Inferior parietal cortex (tissue), 1 donor: Measurements from ENCODE around the gene SULT6B1.

ENCODE experiments used
- DNase-seq: peaks from one replicate; pipeline ENCODE4 v3.0.0-alpha.2; 2016; ENCODE audit errors: extremely low spot score

SULT6B1 gene

DNA sequence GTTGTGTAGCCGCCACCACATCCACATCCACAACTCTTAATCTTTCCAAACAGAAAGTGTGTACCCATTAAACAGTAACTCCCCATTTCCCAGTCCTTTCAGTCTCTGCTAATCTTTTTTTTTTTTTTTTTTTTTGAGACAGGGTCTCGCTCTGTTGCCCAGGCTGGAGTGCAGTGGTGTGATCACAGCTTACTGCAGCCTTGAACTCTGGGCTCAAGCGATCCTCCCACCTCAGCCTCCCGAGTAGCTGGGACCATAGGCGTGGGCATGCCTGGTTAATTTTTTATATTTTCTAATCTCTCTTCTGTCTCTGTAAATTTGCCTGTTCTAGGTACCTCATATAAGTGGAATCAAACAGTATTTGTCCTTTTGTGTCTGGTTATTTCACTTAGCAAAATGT, 35.2 kb downstream of the SULT6B1 start:
- DNase-seq: no peak

DNA sequence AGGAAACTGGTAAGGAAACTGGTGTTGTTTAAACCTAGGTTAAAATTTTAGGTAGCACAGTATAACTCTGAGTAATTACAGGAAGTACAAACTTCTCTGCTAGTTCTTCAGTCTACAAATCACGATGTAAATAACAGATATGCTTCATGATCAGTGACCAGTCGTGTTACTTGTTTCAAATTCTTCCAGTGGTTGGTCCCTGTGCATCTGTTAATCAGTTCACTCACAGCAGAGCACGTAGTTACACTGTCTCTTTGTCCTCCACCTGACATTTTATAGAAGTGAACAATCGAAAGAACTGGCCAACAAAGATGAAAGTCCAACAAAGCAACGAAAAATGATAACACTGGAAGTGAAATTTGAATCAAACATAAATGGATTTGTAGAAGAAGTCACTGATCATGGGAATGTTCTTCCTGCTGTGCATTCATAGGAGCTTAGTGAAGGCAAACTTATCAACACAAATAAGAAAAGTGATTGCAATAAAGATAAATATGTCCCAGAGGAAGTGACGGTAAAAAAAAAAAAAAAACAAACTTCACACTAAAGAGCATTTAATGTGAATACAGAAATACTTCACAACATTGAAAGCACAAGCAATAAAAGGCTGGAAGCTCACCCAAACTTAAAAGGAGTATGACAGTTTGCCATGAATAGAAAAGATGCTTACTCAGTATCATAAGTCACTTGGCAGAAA, 38.7 kb downstream of the SULT6B1 start:
- DNase-seq: no peak

DNA sequence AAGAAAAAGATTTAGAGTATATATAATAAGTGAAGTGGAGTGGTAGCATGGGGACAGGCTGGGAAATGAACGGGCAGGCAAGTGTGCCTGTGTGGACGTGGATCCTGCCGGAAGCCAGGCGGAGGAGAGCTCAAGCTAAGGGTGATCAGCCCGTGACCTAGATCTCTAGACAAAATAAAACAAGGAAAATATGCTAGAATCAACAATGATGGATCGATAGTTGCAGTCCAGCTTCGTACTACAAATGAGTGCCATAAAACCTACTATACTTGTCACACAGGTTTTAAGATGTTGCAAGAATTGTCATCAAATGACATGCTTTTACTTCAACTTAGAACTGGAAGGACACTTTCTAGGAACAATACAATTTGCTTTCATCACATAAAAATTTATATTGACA, 40.1 kb downstream of the SULT6B1 start:
- no peak for DNase-seq

- DNase-seq: no peak
These were observed 42.4 kb downstream of the SULT6B1 start for GRCh38 chr2:37146062-37146461.

- DNase-seq: no peak
These were observed 44.5 kb downstream of the SULT6B1 start for GRCh38 chr2:37143974-37144373.

DNA sequence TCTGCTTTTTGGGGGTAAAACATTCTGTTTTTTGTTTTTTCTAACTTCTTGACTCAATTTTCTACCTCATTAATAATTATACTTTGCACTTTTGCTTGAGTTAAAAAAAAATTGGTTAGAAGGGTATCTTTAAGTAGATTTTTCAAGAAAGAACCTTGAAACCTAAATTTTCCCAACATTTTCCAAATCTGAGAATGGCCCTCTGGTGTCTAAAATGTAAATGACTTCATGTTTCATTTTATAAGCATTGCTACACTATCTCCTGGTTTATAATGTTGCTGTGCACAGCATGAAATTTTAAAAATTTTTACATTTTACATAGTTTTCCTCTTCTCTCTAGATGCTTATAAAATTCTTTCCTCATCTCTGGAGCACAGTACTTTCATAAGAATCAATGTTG, 45.9 kb downstream of the SULT6B1 start:
- no peak for DNase-seq

DNA sequence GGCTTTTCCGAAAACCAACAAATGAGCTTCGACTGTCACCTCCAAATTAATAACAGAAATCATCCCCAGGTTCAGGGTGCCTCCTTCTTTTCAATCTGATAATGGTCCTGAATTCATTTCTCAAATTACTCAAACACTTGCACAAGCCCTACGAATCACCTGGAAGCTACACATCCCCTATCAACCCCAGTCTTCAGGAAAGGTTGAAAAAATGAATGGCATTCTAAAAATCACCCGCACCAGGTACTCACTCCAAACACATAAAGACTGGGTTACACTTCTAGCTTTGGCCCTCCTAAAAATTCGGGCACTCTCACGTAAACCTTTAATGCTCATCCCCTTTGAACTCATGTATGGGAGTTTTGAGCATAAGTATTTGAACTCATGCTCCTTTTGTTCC, 55.6 kb downstream of the SULT6B1 start:
- DNase-seq: no peak

GRCh38 chr2:37125416-37125815, 63.1 kb downstream of the SULT6B1 start:
- DNase-seq: no peak

- no peak for DNase-seq
These were observed 69.3 kb downstream of the SULT6B1 start for GRCh38 chr2:37119157-37119556.
